GM20000 (cell line): ENCODE results near the gene SLC30A3.

Source experiments
- DNase-seq: peaks from one replicate; pipeline ENCODE4 v3.0.0; 2012; ENCODE audit warnings: low spot score
- TF ChIP-seq, protein P1 (sequence below): IDR thresholded peaks from 2 replicates; pipeline ENCODE4 v1.5.1; 2012; ENCODE audit warnings: mild to moderate bottlenecking, control low read depth; ENCODE audit errors: extremely low read depth, missing control alignments

The SLC30A3 gene

DNA sequence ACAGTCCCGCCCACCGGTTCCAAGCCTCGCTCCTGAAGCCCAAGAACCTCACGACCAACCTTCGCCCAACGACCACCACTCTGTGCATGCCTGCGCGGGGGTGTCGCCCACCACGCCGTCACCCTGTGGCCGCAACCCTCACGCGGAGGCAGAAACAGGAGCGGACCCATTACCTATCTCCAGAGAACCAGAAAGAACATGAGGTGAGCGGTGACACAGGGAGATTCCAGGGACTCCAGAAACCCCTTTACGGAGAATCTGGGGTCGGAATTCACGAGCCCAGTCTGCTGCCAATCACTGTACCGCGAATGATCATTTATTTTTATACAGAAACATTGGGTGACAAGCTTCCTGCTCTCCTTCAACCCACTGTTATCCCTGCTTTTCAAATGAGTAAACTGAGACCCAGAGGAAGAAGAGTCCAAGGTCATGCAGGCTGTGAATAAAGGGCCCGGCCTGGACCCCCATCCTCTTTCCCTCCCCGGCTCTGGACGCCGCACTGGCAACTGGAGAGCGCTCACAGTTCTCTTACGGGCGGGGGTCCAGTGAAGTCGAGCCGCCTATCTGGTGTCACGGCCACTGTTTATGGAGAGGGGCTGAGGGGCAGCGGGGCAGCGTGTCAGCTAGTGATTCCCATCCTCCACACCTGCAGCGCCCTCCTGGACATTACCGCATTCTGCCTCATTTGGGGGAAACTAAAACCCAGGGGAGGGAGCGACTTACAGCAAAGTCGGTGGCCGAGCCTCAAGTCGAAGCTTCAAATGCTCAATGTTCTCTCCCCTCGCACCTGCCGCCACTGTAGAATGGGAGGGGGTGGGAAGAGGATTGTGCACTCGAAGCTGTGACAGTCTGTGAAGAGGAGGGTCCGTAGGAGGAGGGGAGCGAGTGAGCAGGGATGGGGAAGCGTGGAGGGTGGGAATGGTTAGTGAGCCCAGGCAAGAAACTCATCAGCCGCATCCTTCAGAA, 723 bp upstream of the SLC30A3 start:
- TF ChIP-seq, protein P1, sequence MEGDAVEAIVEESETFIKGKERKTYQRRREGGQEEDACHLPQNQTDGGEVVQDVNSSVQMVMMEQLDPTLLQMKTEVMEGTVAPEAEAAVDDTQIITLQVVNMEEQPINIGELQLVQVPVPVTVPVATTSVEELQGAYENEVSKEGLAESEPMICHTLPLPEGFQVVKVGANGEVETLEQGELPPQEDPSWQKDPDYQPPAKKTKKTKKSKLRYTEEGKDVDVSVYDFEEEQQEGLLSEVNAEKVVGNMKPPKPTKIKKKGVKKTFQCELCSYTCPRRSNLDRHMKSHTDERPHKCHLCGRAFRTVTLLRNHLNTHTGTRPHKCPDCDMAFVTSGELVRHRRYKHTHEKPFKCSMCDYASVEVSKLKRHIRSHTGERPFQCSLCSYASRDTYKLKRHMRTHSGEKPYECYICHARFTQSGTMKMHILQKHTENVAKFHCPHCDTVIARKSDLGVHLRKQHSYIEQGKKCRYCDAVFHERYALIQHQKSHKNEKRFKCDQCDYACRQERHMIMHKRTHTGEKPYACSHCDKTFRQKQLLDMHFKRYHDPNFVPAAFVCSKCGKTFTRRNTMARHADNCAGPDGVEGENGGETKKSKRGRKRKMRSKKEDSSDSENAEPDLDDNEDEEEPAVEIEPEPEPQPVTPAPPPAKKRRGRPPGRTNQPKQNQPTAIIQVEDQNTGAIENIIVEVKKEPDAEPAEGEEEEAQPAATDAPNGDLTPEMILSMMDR, result no peak
- peak; percentile 65 for DNase-seq

DNA sequence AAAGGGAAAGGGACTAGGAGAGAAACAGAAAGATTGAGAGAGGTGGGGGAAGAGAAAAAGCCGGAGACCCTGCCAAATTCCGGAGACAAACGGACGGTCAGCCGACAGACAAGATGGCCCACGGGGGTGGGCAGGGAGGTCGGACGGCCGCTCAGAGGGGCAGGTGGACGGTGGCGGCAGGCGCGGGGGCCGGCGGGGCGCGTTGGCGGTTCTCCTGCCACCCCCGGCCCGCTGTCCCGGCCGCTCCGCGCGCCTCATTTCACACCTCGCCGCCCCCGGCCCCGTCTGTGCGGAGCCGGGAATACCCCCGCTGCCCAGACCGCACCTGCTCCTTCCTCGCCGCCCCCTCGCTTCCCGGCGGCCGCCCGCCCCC, 935 bp downstream of the SLC30A3 start:
- DNase-seq, result no peak
- TF ChIP-seq, protein P1, result no peak

DNA sequence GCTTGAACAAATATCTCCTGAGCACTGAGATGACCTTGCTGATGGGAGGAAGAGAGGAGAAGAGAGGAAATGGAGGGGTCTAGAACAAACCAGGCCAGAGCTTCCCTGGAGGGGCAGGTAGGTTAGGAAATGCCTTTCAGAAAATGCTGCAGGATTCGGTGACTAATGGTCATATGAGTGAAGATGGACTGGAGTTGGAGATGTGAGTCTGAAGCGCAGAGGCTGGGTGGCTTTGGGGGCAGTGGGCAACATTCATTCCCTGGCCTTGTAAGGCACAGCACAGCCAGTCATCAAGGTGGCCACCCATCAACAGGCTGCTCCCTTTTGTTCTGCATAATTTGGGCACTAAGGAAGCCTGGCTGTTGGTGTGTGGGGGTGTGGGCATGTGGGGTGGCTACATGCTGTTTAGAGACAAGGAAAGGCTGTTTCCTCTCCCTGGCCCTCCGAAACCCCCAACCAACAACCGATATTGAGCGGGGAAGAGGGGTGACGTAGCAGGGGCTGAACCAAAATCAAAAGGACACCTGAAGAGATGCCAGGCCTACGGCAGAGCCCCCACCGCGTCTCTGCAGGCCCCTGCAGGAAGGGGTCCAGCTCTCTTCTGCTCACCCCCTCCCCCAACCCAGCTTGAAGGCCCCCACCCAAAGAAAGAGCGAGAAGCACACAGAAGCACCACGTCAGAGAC, 1.5 kb downstream of the SLC30A3 start:
- TF ChIP-seq, protein P1, result no peak
- DNase-seq, result no peak

GRCh38 chr2:27258051-27258450, 4.8 kb downstream of the SLC30A3 start:
- TF ChIP-seq, protein P1, result no peak
- no peak for DNase-seq

- TF ChIP-seq, protein P1, result no peak
- no peak for DNase-seq
Observed at GRCh38 chr2:27256855-27257454, 5.9 kb downstream of the SLC30A3 start.

DNA sequence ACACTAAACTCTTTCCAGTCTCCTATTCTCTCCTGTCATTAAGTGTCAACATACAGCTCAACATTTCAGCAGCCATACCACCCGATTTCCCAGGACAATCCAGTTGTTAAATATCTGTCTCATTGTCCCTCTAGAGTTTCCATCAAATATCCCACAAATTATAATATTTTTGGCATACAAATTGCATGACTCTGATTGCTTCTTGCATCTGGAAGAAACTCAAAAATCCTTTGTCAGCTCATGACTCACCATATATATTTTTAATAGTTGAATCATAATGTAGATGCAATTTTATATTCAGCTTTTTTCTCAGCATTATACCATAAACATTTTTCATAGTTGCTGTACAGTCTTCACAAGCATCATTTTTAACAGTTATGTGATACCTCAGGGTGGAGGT, 7.2 kb downstream of the SLC30A3 start:
- TF ChIP-seq, protein P1, result no peak
- no peak for DNase-seq

GRCh38 chr2:27255187-27255586, 7.7 kb downstream of the SLC30A3 start:
- no peak for DNase-seq
- TF ChIP-seq, protein P1, result no peak
